GM04503 (cell line): ENCODE measurements around the gene PAPPA.

ENCODE experiments used
- DNase-seq: peaks from one replicate; pipeline ENCODE4 v3.0.0-alpha.2; 2012; ENCODE audit warnings: low read depth

PAPPA gene

GRCh38 chr9:116275418-116276195 lies 122.0 kb downstream of the PAPPA start:
- no peak for DNase-seq

- no peak for DNase-seq
These were observed 122.6 kb downstream of the PAPPA start for GRCh38 chr9:116276196-116276493.

- no peak for DNase-seq
These were observed 123.1 kb downstream of the PAPPA start for GRCh38 chr9:116276651-116277121.

- no peak for DNase-seq
These were observed 124.7 kb downstream of the PAPPA start for GRCh38 chr9:116278326-116278725.

GRCh38 chr9:116279230-116279629 lies 125.6 kb downstream of the PAPPA start:
- DNase-seq: no peak

- DNase-seq: no peak
These were observed 126.9 kb downstream of the PAPPA start for GRCh38 chr9:116280529-116280928.

GRCh38 chr9:116282597-116282996 lies 129.0 kb downstream of the PAPPA start:
- DNase-seq: no peak

- no peak for DNase-seq
These were observed 130.9 kb downstream of the PAPPA start for GRCh38 chr9:116284518-116284917.

- DNase-seq: no peak
These were observed 131.7 kb downstream of the PAPPA start for GRCh38 chr9:116285320-116285719.

GRCh38 chr9:116286297-116286696 lies 132.7 kb downstream of the PAPPA start:
- no peak for DNase-seq

- DNase-seq: peak; percentile 42
These were observed 134.1 kb downstream of the PAPPA start for GRCh38 chr9:116287721-116288120.

- DNase-seq: peak; percentile 91
These were observed 135.1 kb downstream of the PAPPA start for GRCh38 chr9:116288658-116289057.

- DNase-seq: no peak
These were observed 143.8 kb downstream of the PAPPA start for GRCh38 chr9:116297346-116297745.

- DNase-seq: no peak
These were observed 144.7 kb downstream of the PAPPA start for GRCh38 chr9:116298249-116298648.

- no peak for DNase-seq
These were observed 145.3 kb downstream of the PAPPA start for GRCh38 chr9:116298878-116299391.

GRCh38 chr9:116300360-116300870 lies 146.8 kb downstream of the PAPPA start:
- DNase-seq: no peak

- no peak for DNase-seq
These were observed 149.7 kb downstream of the PAPPA start for GRCh38 chr9:116303270-116303669.

- no peak for DNase-seq
These were observed 150.4 kb downstream of the PAPPA start for GRCh38 chr9:116303886-116304538.

GRCh38 chr9:116304761-116305160 lies 151.2 kb downstream of the PAPPA start:
- no peak for DNase-seq

- DNase-seq: no peak
These were observed 154.5 kb downstream of the PAPPA start for GRCh38 chr9:116308076-116308475.

GRCh38 chr9:116309900-116310611 lies 156.5 kb downstream of the PAPPA start:
- no peak for DNase-seq

GRCh38 chr9:116312221-116312620 lies 158.6 kb downstream of the PAPPA start:
- DNase-seq: no peak

- DNase-seq: no peak
These were observed 160.0 kb downstream of the PAPPA start for GRCh38 chr9:116313638-116314037.
